Measurements from ENCODE around the gene AUTS2.

GRCh38 chr7:69568266-69568665 lies 30.0 kb upstream of the AUTS2 start:
- TF ChIP-seq YY1 (IDR thresholded peaks at IDR 0.05; ENCODE audit: insufficient read depth, insufficient read length) (no peak), SUZ12 (IDR thresholded peaks at IDR 0.05; ENCODE audit: extremely low read depth, insufficient read depth, insufficient read length) (no peak)
